HepG2 (cell line): ENCODE results near the gene PACS2. TPM values are rescaled to one million over a fixed set of nuclear protein-coding genes. Genes with fewer than 3 reads are reported as not detected.

Source experiments
- CHD4 ChIP-seq: fragments of 200-600 bp; sonication (generic); IDR thresholded peaks from 2 replicates; pipeline ENCODE4 v1.7.0; 2017; ENCODE audit warnings: mild to moderate bottlenecking, low read length, borderline replicate concordance
- FOXP1 ChIP-seq, 2 experiments: fragments of 450-650 bp in 1 of 2; IDR thresholded peaks; 2 replicates each; pipeline ENCODE4 v1.6.1; 2017 to 2018; ENCODE audit warnings: antibody characterized with exemption in 1 of 2
- HNF1A ChIP-seq, 2 experiments: sonication (generic) in 1 of 2; formaldehyde crosslinking in 1 of 2; IDR thresholded peaks; 2 replicates each; pipeline versions ENCODE4 v1.4.0 to v1.6.1; 2016 to 2020; ENCODE audit warnings: borderline replicate concordance in 1 of 2, low read depth in 1 of 2, mild to moderate bottlenecking in 1 of 2, missing genetic modification reagents in 1 of 2
- HOXA3 ChIP-seq: sonication (generic); formaldehyde crosslinking; IDR thresholded peaks from 2 replicates; pipeline ENCODE4 v1.5.0; 2020; ENCODE audit warnings: missing genetic modification reagents
- KMT2B ChIP-seq: IDR thresholded peaks from 2 replicates; pipeline ENCODE4 v1.6.1; 2016; ENCODE audit warnings: missing genetic modification reagents, missing compliant biosample characterization
- MAFF ChIP-seq: IDR thresholded peaks from 2 replicates; pipeline ENCODE4 v1.6.1; 2011; ENCODE audit warnings: low read depth, low read length, improper control_type of control experiment
- MTF1 ChIP-seq: sonication (generic); formaldehyde crosslinking; IDR thresholded peaks from 2 replicates; pipeline ENCODE4 v1.5.0; 2020; ENCODE audit warnings: missing genetic modification reagents
- NFIC ChIP-seq: IDR thresholded peaks from 2 replicates; pipeline ENCODE4 v1.6.1; 2012; ENCODE audit warnings: mild to moderate bottlenecking, low read length, inconsistent platforms
- NR0B2 ChIP-seq: sonication (generic); formaldehyde crosslinking; IDR thresholded peaks from 2 replicates; pipeline ENCODE4 v1.4.0; 2020; ENCODE audit warnings: mild to moderate bottlenecking, missing genetic modification reagents
- NR2F2 ChIP-seq: IDR thresholded peaks from 2 replicates; pipeline ENCODE4 v1.6.1; 2012; ENCODE audit warnings: low read depth, inconsistent platforms, borderline replicate concordance
- SAP130 ChIP-seq: IDR thresholded peaks from 2 replicates; pipeline ENCODE4 v1.6.1; 2016; ENCODE audit warnings: low read depth
- ZBTB14 ChIP-seq: sonication (generic); formaldehyde crosslinking; IDR thresholded peaks from 2 replicates; pipeline ENCODE4 v1.4.0; 2020; ENCODE audit warnings: missing genetic modification reagents
- ZNF414 ChIP-seq: sonication (generic); formaldehyde crosslinking; IDR thresholded peaks from 2 replicates; pipeline ENCODE4 v1.5.0; 2020; ENCODE audit warnings: missing genetic modification reagents
- ZNF761 ChIP-seq: sonication (generic); formaldehyde crosslinking; conservative IDR thresholded peaks from 2 replicates; pipeline ENCODE4 v1.4.0; 2020; ENCODE audit warnings: mild to moderate bottlenecking, missing genetic modification reagents
- ZXDC ChIP-seq: sonication (generic); formaldehyde crosslinking; IDR thresholded peaks from 2 replicates; pipeline ENCODE4 v1.5.0; 2020; ENCODE audit warnings: mild to moderate bottlenecking, missing genetic modification reagents
- polyA plus RNA-seq, 8 experiments: library from polyadenylated mRNA; depleted of rRNA in 3 of 8; stranded (reverse) in 7 of 8; unstranded in 1 of 8; fragments of >200 nt; fragmentation: Illumina TruSeq in 4 of 8; extraction: Trizol in 4 of 8; gene quantifications; 2 replicates each; pipeline versions ENCODE4 v1.2.1 to v1.2.3, GENCODE V29; 2011 to 2016; ENCODE audit warnings: low read depth in 4 of 8, missing spikeins in 1 of 8, mixed read lengths in 1 of 8; ENCODE audit not compliant: insufficient read depth in 1 of 8
- total RNA-seq, 5 experiments: library from RNA; depleted of rRNA; stranded (reverse); fragments of >200 nt; fragmentation: Illumina TruSeq; extraction: Trizol; gene quantifications; 2 replicates each; pipeline ENCODE4 v1.2.3, GENCODE V29; 2016; ENCODE audit warnings: low read depth in 1 of 5
- TF ChIP-seq, protein P1 (sequence below): sonication (generic); formaldehyde crosslinking; IDR thresholded peaks from 2 replicates; pipeline ENCODE4 v1.4.0; 2020; ENCODE audit warnings: missing genetic modification reagents

PACS2 gene
- total and polyA plus RNA-seq, 2 of the 13 experiments (the other 11 are each of a cell fraction or from before 2014, with no cell fraction given): 23.6 to 27.6 TPM

DNA sequence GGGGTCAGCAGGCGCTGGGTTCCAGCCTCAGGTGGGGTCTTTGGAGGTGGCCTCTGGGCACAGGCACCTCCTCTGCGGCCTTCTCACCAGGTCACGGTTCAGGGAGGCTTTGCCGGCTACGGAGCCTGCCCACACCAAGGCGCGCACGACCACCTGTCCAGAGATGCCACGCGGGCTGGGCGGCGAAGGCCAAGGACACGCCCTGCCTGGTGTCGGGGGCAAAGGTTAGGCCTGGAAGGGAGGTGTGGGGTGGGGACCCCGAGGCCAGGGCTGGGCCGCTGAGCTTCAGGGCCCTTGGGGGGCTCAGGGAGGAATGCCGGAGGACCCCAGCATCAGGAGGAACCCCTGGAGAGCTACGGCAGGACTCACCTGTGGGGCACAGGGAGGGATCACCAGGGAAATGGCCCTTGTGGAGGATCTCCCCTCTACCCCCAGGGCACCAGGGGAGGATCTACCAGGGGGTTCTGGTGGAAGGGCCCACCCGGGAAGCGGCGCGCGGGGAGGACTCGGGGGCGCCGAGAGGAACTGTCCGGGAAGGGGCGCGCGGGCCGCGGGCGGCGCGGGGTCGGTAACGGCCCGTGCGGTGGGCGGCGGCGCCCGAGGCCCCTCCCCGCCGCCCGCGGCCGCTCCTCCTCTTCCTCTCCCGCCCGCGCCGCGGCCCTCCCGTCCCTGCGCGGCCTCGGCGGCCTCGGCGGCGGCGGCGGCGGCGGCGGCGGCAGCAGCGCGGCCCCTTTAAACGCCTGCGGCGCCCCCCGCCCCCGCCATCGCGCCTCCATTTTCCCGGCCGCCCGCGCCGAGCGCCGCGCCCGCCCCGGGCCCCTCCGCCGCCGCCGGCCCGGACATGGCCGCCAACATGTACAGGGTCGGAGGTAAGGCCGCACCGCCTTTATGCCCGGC, 104.9 kb downstream of the PACS2 start, which contains the start of gene MTA1 (continued):
- TF ChIP-seq ZBTB14 (CRISPR knock-in tag) (no peak), NFIC (no peak), MAFF (no peak), MTF1 (CRISPR knock-in tag) (no peak), NR0B2 (CRISPR knock-in tag) (no peak), ZXDC (no peak), FOXP1 (IDR thresholded peaks at IDR 0.05) (no peak), FOXP1 (CRISPR knock-in tag; IDR thresholded peaks at IDR 0.05) (no peak), ZNF414 (peak; percentile 87), CHD4 (no peak), KMT2B (CRISPR knock-in tag) (0 out of 2 replicates have a peak, but pooled peaks have one; percentile 38), ZNF761 (peak; percentile 56; the same call in 1 of the 2 replicates), SAP130 (CRISPR knock-in tag) (peak; percentile 78), HOXA3 (CRISPR knock-in tag) (peak; percentile 68), NR2F2 (no peak), HNF1A (IDR thresholded peaks at IDR 0.05; ENCODE audit: low read depth) (no peak), HNF1A (CRISPR knock-in tag; IDR thresholded peaks at IDR 0.05; ENCODE audit: borderline replicate concordance) (no peak)
- TF ChIP-seq, protein P1, sequence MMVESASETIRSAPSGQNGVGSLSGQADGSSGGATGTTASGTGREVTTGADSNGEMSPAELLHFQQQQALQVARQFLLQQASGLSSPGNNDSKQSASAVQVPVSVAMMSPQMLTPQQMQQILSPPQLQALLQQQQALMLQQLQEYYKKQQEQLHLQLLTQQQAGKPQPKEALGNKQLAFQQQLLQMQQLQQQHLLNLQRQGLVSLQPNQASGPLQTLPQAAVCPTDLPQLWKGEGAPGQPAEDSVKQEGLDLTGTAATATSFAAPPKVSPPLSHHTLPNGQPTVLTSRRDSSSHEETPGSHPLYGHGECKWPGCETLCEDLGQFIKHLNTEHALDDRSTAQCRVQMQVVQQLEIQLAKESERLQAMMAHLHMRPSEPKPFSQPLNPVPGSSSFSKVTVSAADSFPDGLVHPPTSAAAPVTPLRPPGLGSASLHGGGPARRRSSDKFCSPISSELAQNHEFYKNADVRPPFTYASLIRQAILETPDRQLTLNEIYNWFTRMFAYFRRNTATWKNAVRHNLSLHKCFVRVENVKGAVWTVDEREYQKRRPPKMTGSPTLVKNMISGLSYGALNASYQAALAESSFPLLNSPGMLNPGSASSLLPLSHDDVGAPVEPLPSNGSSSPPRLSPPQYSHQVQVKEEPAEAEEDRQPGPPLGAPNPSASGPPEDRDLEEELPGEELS (CRISPR knock-in tag): peak; percentile 36; the same call in 1 of the 2 replicates
